ENCODE data around the gene GGTLC2. TPM values are rescaled to one million over a fixed set of nuclear protein-coding genes. Genes with fewer than 3 reads are reported as not detected.
"Not testable (repeated sequence)": the region's sequence is repeated elsewhere in the genome, so short reads cannot be mapped to it uniquely, and the experiment has no call there.

Gene GGTLC2
- total RNA-seq, 1 experiment from 2014 or later: not detected

- H3K4me3 ChIP-seq (ENCODE audit: low read length); H3K9me2 ChIP-seq (replicated peaks; ENCODE audit: insufficient read depth, low read length); H2AFZ ChIP-seq (ENCODE audit: low read length); H3K9me3 ChIP-seq (ENCODE audit: low read length); H4K20me1 ChIP-seq (ENCODE audit: insufficient read depth, low read depth, low read length); DNase-seq; H3K27me3 ChIP-seq (ENCODE audit: low read length); H3K79me2 ChIP-seq (ENCODE audit: low read length); H3K9ac ChIP-seq (ENCODE audit: low read length); H3K4me1 ChIP-seq (ENCODE audit: low read length); H3K36me3 ChIP-seq (ENCODE audit: insufficient read depth, low read length); H3K27ac ChIP-seq (ENCODE audit: low read length); H3K4me2 ChIP-seq (ENCODE audit: low read depth, low read length, poor library complexity, severe bottlenecking): not testable (repeated sequence)
These were observed 15.6 kb upstream of the GGTLC2 start for GRCh38 chr22:22628546-22629495.

GRCh38 chr22:22631223-22631652 is 13.2 kb upstream of the GGTLC2 start:
- H3K9me3 ChIP-seq (ENCODE audit: low read length); H4K20me1 ChIP-seq (ENCODE audit: insufficient read depth, low read depth, low read length); H3K4me2 ChIP-seq (ENCODE audit: low read depth, low read length, poor library complexity, severe bottlenecking); H2AFZ ChIP-seq (ENCODE audit: low read length); H3K9ac ChIP-seq (ENCODE audit: low read length); DNase-seq; H3K27ac ChIP-seq (ENCODE audit: low read length); H3K79me2 ChIP-seq (ENCODE audit: low read length); H3K4me1 ChIP-seq (ENCODE audit: low read length); H3K36me3 ChIP-seq (ENCODE audit: insufficient read depth, low read length); H3K27me3 ChIP-seq (ENCODE audit: low read length); H3K9me2 ChIP-seq (replicated peaks; ENCODE audit: insufficient read depth, low read length); H3K4me3 ChIP-seq (ENCODE audit: low read length): not testable (repeated sequence)

- not testable (repeated sequence) for H3K4me1 ChIP-seq (ENCODE audit: low read length); H3K9ac ChIP-seq (ENCODE audit: low read length); H3K36me3 ChIP-seq (ENCODE audit: insufficient read depth, low read length); H3K4me2 ChIP-seq (ENCODE audit: low read depth, low read length, poor library complexity, severe bottlenecking); DNase-seq; H3K27ac ChIP-seq (ENCODE audit: low read length); H2AFZ ChIP-seq (ENCODE audit: low read length); H3K4me3 ChIP-seq (ENCODE audit: low read length); H3K9me2 ChIP-seq (replicated peaks; ENCODE audit: insufficient read depth, low read length); H4K20me1 ChIP-seq (ENCODE audit: insufficient read depth, low read depth, low read length); H3K9me3 ChIP-seq (ENCODE audit: low read length); H3K79me2 ChIP-seq (ENCODE audit: low read length); H3K27me3 ChIP-seq (ENCODE audit: low read length)
These were observed 12.2 kb upstream of the GGTLC2 start for GRCh38 chr22:22632226-22632625.

GRCh38 chr22:22633533-22633932 is 10.9 kb upstream of the GGTLC2 start:
- not testable (repeated sequence) for H3K4me1 ChIP-seq (ENCODE audit: low read length); H3K9me2 ChIP-seq (replicated peaks; ENCODE audit: insufficient read depth, low read length); H3K4me3 ChIP-seq (ENCODE audit: low read length); H3K4me2 ChIP-seq (ENCODE audit: low read depth, low read length, poor library complexity, severe bottlenecking); H4K20me1 ChIP-seq (ENCODE audit: insufficient read depth, low read depth, low read length); H3K27me3 ChIP-seq (ENCODE audit: low read length); H3K36me3 ChIP-seq (ENCODE audit: insufficient read depth, low read length); H2AFZ ChIP-seq (ENCODE audit: low read length); H3K79me2 ChIP-seq (ENCODE audit: low read length); DNase-seq; H3K9ac ChIP-seq (ENCODE audit: low read length); H3K9me3 ChIP-seq (ENCODE audit: low read length); H3K27ac ChIP-seq (ENCODE audit: low read length)

- not testable (repeated sequence) for H3K27ac ChIP-seq (ENCODE audit: low read length); H3K4me3 ChIP-seq (ENCODE audit: low read length); H3K79me2 ChIP-seq (ENCODE audit: low read length); H3K9me2 ChIP-seq (replicated peaks; ENCODE audit: insufficient read depth, low read length); H3K9ac ChIP-seq (ENCODE audit: low read length); H3K36me3 ChIP-seq (ENCODE audit: insufficient read depth, low read length); H2AFZ ChIP-seq (ENCODE audit: low read length); H3K4me2 ChIP-seq (ENCODE audit: low read depth, low read length, poor library complexity, severe bottlenecking); H3K27me3 ChIP-seq (ENCODE audit: low read length); H3K4me1 ChIP-seq (ENCODE audit: low read length); H3K9me3 ChIP-seq (ENCODE audit: low read length); H4K20me1 ChIP-seq (ENCODE audit: insufficient read depth, low read depth, low read length); DNase-seq
These were observed 8.2 kb upstream of the GGTLC2 start for GRCh38 chr22:22636260-22636659.

- H2AFZ ChIP-seq (ENCODE audit: low read length); H3K9me3 ChIP-seq (ENCODE audit: low read length): not testable (repeated sequence)
These were observed 6.1 kb upstream of the GGTLC2 start for GRCh38 chr22:22638313-22638712.

GRCh38 chr22:22642255-22642654 is 2.2 kb upstream of the GGTLC2 start:
- not testable (repeated sequence) for H3K36me3 ChIP-seq (ENCODE audit: insufficient read depth, low read length); H3K27ac ChIP-seq (ENCODE audit: low read length); H3K9me3 ChIP-seq (ENCODE audit: low read length); DNase-seq; H2AFZ ChIP-seq (ENCODE audit: low read length); H3K4me3 ChIP-seq (ENCODE audit: low read length); H3K27me3 ChIP-seq (ENCODE audit: low read length); H3K79me2 ChIP-seq (ENCODE audit: low read length); H3K9me2 ChIP-seq (replicated peaks; ENCODE audit: insufficient read depth, low read length); H4K20me1 ChIP-seq (ENCODE audit: insufficient read depth, low read depth, low read length); H3K9ac ChIP-seq (ENCODE audit: low read length); H3K4me2 ChIP-seq (ENCODE audit: low read depth, low read length, poor library complexity, severe bottlenecking); H3K4me1 ChIP-seq (ENCODE audit: low read length)

More at GRCh38 chr22:22638313-22638712, 6.1 kb upstream of the GGTLC2 start:
- not testable (repeated sequence) for H3K36me3 ChIP-seq (ENCODE audit: insufficient read depth, low read length); H3K27me3 ChIP-seq (ENCODE audit: low read length); H3K4me3 ChIP-seq (ENCODE audit: low read length); H3K9me2 ChIP-seq (replicated peaks; ENCODE audit: insufficient read depth, low read length); H3K4me1 ChIP-seq (ENCODE audit: low read length); H3K79me2 ChIP-seq (ENCODE audit: low read length); H4K20me1 ChIP-seq (ENCODE audit: insufficient read depth, low read depth, low read length); H3K27ac ChIP-seq (ENCODE audit: low read length); H3K9ac ChIP-seq (ENCODE audit: low read length); H3K4me2 ChIP-seq (ENCODE audit: low read depth, low read length, poor library complexity, severe bottlenecking); DNase-seq

GRCh38 chr22:22645969-22646368 is 1.6 kb downstream of the GGTLC2 start:
- not testable (repeated sequence) for H3K9me3 ChIP-seq (ENCODE audit: low read length); H2AFZ ChIP-seq (ENCODE audit: low read length); H3K36me3 ChIP-seq (ENCODE audit: insufficient read depth, low read length); H3K4me1 ChIP-seq (ENCODE audit: low read length); DNase-seq; H3K9ac ChIP-seq (ENCODE audit: low read length); H3K27me3 ChIP-seq (ENCODE audit: low read length); H3K27ac ChIP-seq (ENCODE audit: low read length); H3K9me2 ChIP-seq (replicated peaks; ENCODE audit: insufficient read depth, low read length); H3K79me2 ChIP-seq (ENCODE audit: low read length); H4K20me1 ChIP-seq (ENCODE audit: insufficient read depth, low read depth, low read length); H3K4me3 ChIP-seq (ENCODE audit: low read length); H3K4me2 ChIP-seq (ENCODE audit: low read depth, low read length, poor library complexity, severe bottlenecking)
